Measurements from ENCODE around the gene C1orf210. TPM values are rescaled to one million over a fixed set of nuclear protein-coding genes. Genes with fewer than 3 reads are reported as not detected.

Gene C1orf210
- total and polyA plus RNA-seq, 9 of the 15 experiments (the other 6 are each of a cell fraction or from before 2014, with no cell fraction given), result 0.21 TPM; not detected in 8

- TF ChIP-seq SP2 (IDR thresholded peaks at IDR 0.05; ENCODE audit: extremely low read depth, low read depth, low read length, poor library complexity, severe bottlenecking), result no peak
- TF ChIP-seq CBFA2T3 (IDR thresholded peaks at IDR 0.05), result peak; percentile 59
- no peak for TF ChIP-seq MTF1 (CRISPR knock-in tag; IDR thresholded peaks at IDR 0.05; ENCODE audit: borderline replicate concordance)
- TF ChIP-seq, protein P1, sequence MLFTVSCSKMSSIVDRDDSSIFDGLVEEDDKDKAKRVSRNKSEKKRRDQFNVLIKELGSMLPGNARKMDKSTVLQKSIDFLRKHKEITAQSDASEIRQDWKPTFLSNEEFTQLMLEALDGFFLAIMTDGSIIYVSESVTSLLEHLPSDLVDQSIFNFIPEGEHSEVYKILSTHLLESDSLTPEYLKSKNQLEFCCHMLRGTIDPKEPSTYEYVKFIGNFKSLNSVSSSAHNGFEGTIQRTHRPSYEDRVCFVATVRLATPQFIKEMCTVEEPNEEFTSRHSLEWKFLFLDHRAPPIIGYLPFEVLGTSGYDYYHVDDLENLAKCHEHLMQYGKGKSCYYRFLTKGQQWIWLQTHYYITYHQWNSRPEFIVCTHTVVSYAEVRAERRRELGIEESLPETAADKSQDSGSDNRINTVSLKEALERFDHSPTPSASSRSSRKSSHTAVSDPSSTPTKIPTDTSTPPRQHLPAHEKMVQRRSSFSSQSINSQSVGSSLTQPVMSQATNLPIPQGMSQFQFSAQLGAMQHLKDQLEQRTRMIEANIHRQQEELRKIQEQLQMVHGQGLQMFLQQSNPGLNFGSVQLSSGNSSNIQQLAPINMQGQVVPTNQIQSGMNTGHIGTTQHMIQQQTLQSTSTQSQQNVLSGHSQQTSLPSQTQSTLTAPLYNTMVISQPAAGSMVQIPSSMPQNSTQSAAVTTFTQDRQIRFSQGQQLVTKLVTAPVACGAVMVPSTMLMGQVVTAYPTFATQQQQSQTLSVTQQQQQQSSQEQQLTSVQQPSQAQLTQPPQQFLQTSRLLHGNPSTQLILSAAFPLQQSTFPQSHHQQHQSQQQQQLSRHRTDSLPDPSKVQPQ (CRISPR knock-in tag; IDR thresholded peaks at IDR 0.05; ENCODE audit: borderline replicate concordance), result no peak
- TF ChIP-seq ZNF75A (CRISPR knock-in tag; IDR thresholded peaks at IDR 0.05), result no peak
- no peak for TF ChIP-seq ZNF584 (CRISPR knock-in tag; IDR thresholded peaks at IDR 0.05; ENCODE audit: low read depth)
Measured at GRCh38 chr1:43334453-43335205, 49.2 kb upstream of the C1orf210 start (continued).

DNA sequence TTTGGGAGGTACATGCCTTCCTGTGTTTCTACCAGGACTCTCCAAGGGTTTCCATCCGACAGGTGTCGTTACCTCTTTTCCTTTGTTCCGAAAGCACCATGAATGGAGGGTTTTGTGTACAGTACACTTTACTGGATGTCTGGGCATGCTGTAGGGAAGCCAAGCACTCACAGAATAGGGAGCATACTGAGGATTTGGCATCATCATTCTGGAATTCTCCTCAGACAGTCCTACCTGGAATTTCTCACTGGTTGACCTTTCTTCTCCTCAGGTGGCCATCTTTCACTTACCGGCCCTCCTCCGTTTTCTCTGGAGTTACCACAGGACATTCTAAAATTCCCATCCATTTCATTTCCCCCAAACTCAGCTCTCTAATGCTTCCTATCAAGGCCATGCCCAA lies 46.3 kb upstream of the C1orf210 start:
- intact Hi-C loops (cut with micrococcal nuclease), result no loop called here
- Histone ChIP-seq H3K4me2 (ENCODE audit: insufficient read depth, low read length) (no peak overlapping the region), H2AFZ (ENCODE audit: low read depth, low read length) (no peak overlapping the region), H3K9me1 (ENCODE audit: control insufficient read depth, insufficient read depth, low read length) (no peaks in the 10 kb centered on the region), H3K4me3 (no peak overlapping the region), H3K27ac (ENCODE audit: extremely low read depth, low read depth, low read length) (no peak overlapping the region), H3K79me2 (ENCODE audit: control insufficient read depth, insufficient read depth, low read length) (no peaks in the 10 kb centered on the region), H3K36me3 (ENCODE audit: control insufficient read depth, insufficient read depth, low read length) (no peaks in the 10 kb centered on the region; the same call in 2 of the 3 replicates), H3K27me3 (ENCODE audit: control insufficient read depth in 2 of 2, insufficient read depth in 2 of 2, low read length in 2 of 2) (no peaks in the 10 kb centered on the region), H4K20me1 (replicated peaks; ENCODE audit: control insufficient read depth, insufficient read depth, low read length) (no peaks in the 10 kb centered on the region), H3K4me1 (replicated peaks in 1 of 2; ENCODE audit: control insufficient read depth in 2 of 2, insufficient read depth in 2 of 2, low read length in 2 of 2) (peaks cover 15 to 20% of the 10 kb centered on the region in 2 experiments), H3K9ac (ENCODE audit: insufficient read depth in 1 of 2, low read depth in 2 of 2, low read length in 2 of 2) (no peak overlapping the region), H3K9me3 (replicated peaks; ENCODE audit: control insufficient read depth, insufficient read depth, low read depth, low read length) (peaks cover 7% of the 10 kb centered on the region)
- ATAC-seq (no peak), FAIRE-seq (no peak), DNase-seq (ENCODE audit: extremely low read depth in 1 of 4, low spot score in 3 of 4) (no peak)
- no TSS peak for BruUV-seq (replicated peaks)
- CTCF ChIA-PET (ENCODE audit: low intra/inter-chr PET ratio), result no interaction called here
- POLR2A ChIA-PET, result no interaction called here
- WGBS (ENCODE audit: insufficient coverage, low coverage, missing lambda C conversion rate), result 96% methylated on average over 5 of the region's 5 CpGs
- in situ Hi-C loops (cut with MboI), result no loop called here
- TF ChIP-seq RBM15 (IDR thresholded peaks at IDR 0.05; ENCODE audit: insufficient read depth, low read length) (no peak), ZNF785 (CRISPR knock-in tag; IDR thresholded peaks at IDR 0.05) (no peak), ZNF436 (CRISPR knock-in tag; IDR thresholded peaks at IDR 0.05) (no peak), ZFP30 (CRISPR knock-in tag; IDR thresholded peaks at IDR 0.05; ENCODE audit: borderline replicate concordance) (no peak), FOXA1 (IDR thresholded peaks at IDR 0.05; ENCODE audit: borderline replicate concordance) (no peak), ZNF507 (tag; conservative IDR thresholded peaks at IDR 0.05) (no peak)
- TF ChIP-seq, protein P2, sequence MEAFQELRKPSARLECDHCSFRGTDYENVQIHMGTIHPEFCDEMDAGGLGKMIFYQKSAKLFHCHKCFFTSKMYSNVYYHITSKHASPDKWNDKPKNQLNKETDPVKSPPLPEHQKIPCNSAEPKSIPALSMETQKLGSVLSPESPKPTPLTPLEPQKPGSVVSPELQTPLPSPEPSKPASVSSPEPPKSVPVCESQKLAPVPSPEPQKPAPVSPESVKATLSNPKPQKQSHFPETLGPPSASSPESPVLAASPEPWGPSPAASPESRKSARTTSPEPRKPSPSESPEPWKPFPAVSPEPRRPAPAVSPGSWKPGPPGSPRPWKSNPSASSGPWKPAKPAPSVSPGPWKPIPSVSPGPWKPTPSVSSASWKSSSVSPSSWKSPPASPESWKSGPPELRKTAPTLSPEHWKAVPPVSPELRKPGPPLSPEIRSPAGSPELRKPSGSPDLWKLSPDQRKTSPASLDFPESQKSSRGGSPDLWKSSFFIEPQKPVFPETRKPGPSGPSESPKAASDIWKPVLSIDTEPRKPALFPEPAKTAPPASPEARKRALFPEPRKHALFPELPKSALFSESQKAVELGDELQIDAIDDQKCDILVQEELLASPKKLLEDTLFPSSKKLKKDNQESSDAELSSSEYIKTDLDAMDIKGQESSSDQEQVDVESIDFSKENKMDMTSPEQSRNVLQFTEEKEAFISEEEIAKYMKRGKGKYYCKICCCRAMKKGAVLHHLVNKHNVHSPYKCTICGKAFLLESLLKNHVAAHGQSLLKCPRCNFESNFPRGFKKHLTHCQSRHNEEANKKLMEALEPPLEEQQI (IDR thresholded peaks at IDR 0.05), result no peak
